Measurements from ENCODE around the gene SH3BP5. TPM values are rescaled to one million over a fixed set of nuclear protein-coding genes. Genes with fewer than 3 reads are reported as not detected.

SH3BP5 gene
- total RNA-seq, 1 donor from 2014 or later = 80.5 TPM

DNA sequence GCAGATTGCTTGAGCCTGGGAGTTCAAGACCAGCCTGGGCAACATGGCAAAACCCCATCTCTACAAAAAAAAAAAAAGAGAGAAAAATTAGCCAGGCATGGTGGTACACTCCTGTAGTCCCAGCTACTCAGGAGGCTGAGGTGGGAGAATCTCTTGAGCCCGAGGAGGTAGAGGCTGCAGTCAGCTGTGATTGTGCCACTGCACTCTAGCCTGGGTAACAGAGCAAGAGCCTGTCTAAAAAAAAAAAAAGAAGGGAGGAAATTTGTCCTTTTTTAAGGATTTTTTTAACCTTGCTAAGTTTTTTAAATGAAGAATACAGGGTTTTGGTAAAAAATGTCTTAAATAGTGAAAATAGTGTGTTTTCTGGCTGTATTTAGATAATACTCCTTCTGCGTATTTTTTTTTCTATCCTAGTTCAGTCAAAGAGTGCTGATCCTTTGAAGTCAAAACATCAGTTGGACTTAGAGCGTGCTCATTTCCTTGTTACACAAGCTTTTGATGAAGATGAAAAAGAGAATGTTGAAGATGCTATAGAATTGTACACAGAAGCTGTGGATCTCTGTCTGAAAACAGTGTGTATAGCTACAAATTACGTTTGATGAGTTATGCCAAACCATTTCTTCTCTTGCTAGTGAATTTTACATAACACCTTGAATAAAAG is 115.2 kb downstream of the SH3BP5 start:
- no peak overlapping the region for H3K27ac Mint-ChIP-seq
- no peak overlapping the region for H3K4me3 Mint-ChIP-seq
- no peaks in the 10 kb centered on the region for H3K27me3 Mint-ChIP-seq (ENCODE audit: low read depth)
- H3K36me3 Mint-ChIP-seq = peaks cover 54% of the 10 kb centered on the region
- DNase-seq (ENCODE audit: low spot score in 2 of 2, unreplicated experiment in 2 of 2) = no peak
- no peaks in the 10 kb centered on the region for H3K4me1 Mint-ChIP-seq
- TF ChIP-seq, protein P1, sequence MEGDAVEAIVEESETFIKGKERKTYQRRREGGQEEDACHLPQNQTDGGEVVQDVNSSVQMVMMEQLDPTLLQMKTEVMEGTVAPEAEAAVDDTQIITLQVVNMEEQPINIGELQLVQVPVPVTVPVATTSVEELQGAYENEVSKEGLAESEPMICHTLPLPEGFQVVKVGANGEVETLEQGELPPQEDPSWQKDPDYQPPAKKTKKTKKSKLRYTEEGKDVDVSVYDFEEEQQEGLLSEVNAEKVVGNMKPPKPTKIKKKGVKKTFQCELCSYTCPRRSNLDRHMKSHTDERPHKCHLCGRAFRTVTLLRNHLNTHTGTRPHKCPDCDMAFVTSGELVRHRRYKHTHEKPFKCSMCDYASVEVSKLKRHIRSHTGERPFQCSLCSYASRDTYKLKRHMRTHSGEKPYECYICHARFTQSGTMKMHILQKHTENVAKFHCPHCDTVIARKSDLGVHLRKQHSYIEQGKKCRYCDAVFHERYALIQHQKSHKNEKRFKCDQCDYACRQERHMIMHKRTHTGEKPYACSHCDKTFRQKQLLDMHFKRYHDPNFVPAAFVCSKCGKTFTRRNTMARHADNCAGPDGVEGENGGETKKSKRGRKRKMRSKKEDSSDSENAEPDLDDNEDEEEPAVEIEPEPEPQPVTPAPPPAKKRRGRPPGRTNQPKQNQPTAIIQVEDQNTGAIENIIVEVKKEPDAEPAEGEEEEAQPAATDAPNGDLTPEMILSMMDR (IDR thresholded peaks at IDR 0.05; ENCODE audit: unreplicated experiment) = no peak
- H3K9me3 Mint-ChIP-seq = no peaks in the 10 kb centered on the region

DNA sequence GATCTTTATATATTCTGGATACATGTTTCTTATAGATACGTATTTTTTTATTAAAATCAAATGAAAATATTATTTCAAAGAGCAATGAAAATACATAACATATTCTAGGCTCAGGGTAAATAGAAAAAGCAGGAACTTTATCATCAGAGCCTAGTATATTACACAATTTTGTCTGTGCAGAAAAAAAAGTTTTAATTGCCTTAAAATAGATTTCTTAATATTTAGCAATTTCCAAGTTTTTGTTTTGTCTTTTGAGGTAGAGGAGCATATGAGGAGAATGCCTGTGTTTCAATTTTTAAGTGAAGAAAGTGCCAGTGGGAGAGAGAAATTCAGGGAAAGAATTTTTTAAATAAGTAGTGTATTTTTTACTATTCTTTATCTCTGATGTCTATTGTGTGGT is 115.9 kb downstream of the SH3BP5 start:
- no peaks in the 10 kb centered on the region for H3K4me1 Mint-ChIP-seq
- DNase-seq (ENCODE audit: low spot score in 2 of 2, unreplicated experiment in 2 of 2) = no peak
- no peaks in the 10 kb centered on the region for H3K9me3 Mint-ChIP-seq
- no peak overlapping the region for H3K27ac Mint-ChIP-seq
- no peak overlapping the region for H3K4me3 Mint-ChIP-seq
- TF ChIP-seq, protein P1 (IDR thresholded peaks at IDR 0.05; ENCODE audit: unreplicated experiment) = no peak
- peaks cover 54% of the 10 kb centered on the region for H3K36me3 Mint-ChIP-seq
- no peaks in the 10 kb centered on the region for H3K27me3 Mint-ChIP-seq (ENCODE audit: low read depth)

DNA sequence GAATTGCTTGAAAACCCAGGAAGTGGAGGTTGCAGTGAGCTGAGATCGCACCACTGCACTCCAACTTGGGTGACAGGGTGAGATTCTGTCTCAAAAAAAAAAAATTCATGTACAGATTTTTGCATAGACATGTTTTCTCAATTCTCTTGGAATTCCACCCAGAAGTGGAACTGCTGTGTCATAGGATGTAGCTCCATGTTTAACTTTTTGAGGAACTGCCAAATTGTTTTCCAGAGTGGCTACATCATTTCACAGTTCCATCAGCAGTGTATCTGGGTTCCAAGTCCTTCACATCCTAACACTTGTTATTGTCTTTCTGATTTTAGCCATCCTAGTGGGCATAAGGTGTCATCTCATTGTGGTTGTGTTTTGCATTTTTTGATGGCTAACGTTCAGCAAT is 116.4 kb downstream of the SH3BP5 start:
- TF ChIP-seq, protein P1 (IDR thresholded peaks at IDR 0.05; ENCODE audit: unreplicated experiment) = no peak
- Mint-ChIP-seq H3K4me1 (no peaks in the 10 kb centered on the region), H3K36me3 (peaks cover 54% of the 10 kb centered on the region), H3K4me3 (no peak overlapping the region), H3K27ac (no peak overlapping the region), H3K27me3 (ENCODE audit: low read depth) (no peaks in the 10 kb centered on the region), H3K9me3 (no peaks in the 10 kb centered on the region)
- no peak for DNase-seq (ENCODE audit: low spot score in 2 of 2, unreplicated experiment in 2 of 2)

DNA sequence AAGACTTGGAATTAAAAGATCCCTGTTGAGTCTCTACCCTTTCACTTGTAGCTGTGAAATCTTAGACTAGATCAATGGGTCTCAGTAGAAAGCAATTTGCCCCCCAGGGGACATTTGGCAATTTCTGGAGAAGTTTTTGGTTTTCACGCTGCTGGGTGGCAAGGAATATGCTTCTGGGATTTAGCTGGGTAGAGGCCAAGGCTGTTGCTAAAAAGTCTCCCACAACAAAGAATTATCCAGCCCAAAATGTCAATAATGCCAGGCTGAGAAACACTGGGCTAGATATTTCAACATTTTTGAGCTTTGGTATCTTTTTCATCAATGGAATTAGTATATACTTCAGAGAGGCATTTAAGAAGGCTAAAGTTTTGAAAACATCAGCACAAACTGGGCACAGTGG is 117.6 kb downstream of the SH3BP5 start:
- H3K27ac Mint-ChIP-seq = no peak overlapping the region
- H3K27me3 Mint-ChIP-seq (ENCODE audit: low read depth) = no peaks in the 10 kb centered on the region
- no peak overlapping the region for H3K4me3 Mint-ChIP-seq
- H3K4me1 Mint-ChIP-seq = no peaks in the 10 kb centered on the region
- H3K9me3 Mint-ChIP-seq = no peaks in the 10 kb centered on the region
- H3K36me3 Mint-ChIP-seq = peaks cover 49% of the 10 kb centered on the region
- DNase-seq (ENCODE audit: low spot score in 2 of 2, unreplicated experiment in 2 of 2) = no peak
- TF ChIP-seq, protein P1 (IDR thresholded peaks at IDR 0.05; ENCODE audit: unreplicated experiment) = no peak

DNA sequence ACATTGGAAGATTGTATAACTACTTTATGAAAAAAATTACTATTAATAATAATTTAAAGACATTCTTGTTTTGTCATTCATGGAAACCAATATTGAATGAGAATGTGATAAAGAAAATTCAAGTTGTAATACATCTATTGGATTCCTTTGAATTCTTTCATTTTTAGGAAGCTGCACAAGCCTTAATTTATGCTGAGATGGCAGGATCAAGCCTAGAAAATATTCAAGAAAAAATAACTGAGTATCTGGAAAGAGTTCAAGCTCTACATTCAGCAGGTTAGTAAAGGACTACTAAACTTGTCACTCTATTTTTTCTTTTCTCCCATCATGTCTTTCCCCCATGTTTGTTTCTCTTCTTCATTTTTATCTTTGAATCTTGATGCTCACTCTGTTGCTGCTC is 120.4 kb downstream of the SH3BP5 start:
- DNase-seq (ENCODE audit: low spot score in 2 of 2, unreplicated experiment in 2 of 2) = no peak
- TF ChIP-seq, protein P1 (IDR thresholded peaks at IDR 0.05; ENCODE audit: unreplicated experiment) = no peak
- peaks cover 27% of the 10 kb centered on the region for H3K36me3 Mint-ChIP-seq
- H3K4me1 Mint-ChIP-seq = peaks cover 13% of the 10 kb centered on the region
- no peak overlapping the region for H3K27ac Mint-ChIP-seq
- no peak overlapping the region for H3K4me3 Mint-ChIP-seq
- no peaks in the 10 kb centered on the region for H3K9me3 Mint-ChIP-seq
- no peaks in the 10 kb centered on the region for H3K27me3 Mint-ChIP-seq (ENCODE audit: low read depth)

Data from mesothelial cell of epicardium (in vitro differentiated cells).